Activated CD8-positive, alpha-beta T cell treated with anti-CD3 and anti-CD28 coated beads for 36 hours (primary cell): Measurements from ENCODE around the gene ALDH4A1. TPM values are rescaled to one million over a fixed set of nuclear protein-coding genes. Genes with fewer than 3 reads are reported as not detected.

ENCODE experiments used
- ATAC-seq: fragments of 200-7000 bp; cut with Tn5 transposase; one replicate; pipeline ENCODE4 v1.10.0; 2021; ENCODE audit warnings: mild to moderate bottlenecking, moderate library complexity
- CTCF ChIA-PET: fragments of 350-600 bp; sonication (Branson Sonifier 250); formaldehyde crosslinking; loops from one replicate; lab custom pipeline; 2021; ENCODE audit warnings: antibody characterized with exemption; lab: Charles Lee
- POLR2A ChIA-PET: fragments of 350-600 bp; sonication (Branson Sonifier 250); formaldehyde crosslinking; loops from one replicate; lab custom pipeline; 2021; ENCODE audit warnings: antibody characterized with exemption; lab: Charles Lee
- DNase-seq: peaks from one replicate; pipeline ENCODE4 v3.0.0-alpha.2; 2020
- H3K27ac Mint-ChIP-seq: one replicate; pipeline ENCODE4 v1.8.0; 2021; ENCODE audit warnings: mild to moderate bottlenecking, mixed read lengths
- H3K27me3 Mint-ChIP-seq: one replicate; pipeline ENCODE4 v1.8.0; 2021; ENCODE audit warnings: mixed read lengths
- H3K36me3 Mint-ChIP-seq: one replicate; pipeline ENCODE4 v1.8.0; 2021; ENCODE audit warnings: low read depth, mixed read lengths
- H3K4me1 Mint-ChIP-seq: one replicate; pipeline ENCODE4 v1.8.0; 2021; ENCODE audit warnings: low read depth, mixed read lengths
- H3K4me3 Mint-ChIP-seq: one replicate; pipeline ENCODE4 v1.8.0; 2021; ENCODE audit warnings: mild to moderate bottlenecking, moderate library complexity, mixed read lengths
- H3K9me3 Mint-ChIP-seq: one replicate; pipeline ENCODE4 v1.8.0; 2021; ENCODE audit warnings: mixed read lengths
- intact Hi-C: fragments of 100-400 bp; cut with micrococcal nuclease; formaldehyde crosslinking; loops from one replicate; pipeline ENCODE4 v1.10.0; 2022
- total RNA-seq, 2 experiments: library from RNA; stranded (reverse); gene quantifications; one replicate each; pipeline ENCODE4 v1.2.3, GENCODE V29; 2021
- TF ChIP-seq, protein P1 (sequence below): fragments of 200-600 bp; IDR thresholded peaks from one replicate; pipeline ENCODE4 v1.8.0; 2022; ENCODE audit warnings: antibody characterized with exemption, mild to moderate bottlenecking

Gene ALDH4A1
- total RNA-seq, 2 experiments from 2014 or later: 3.9 to 4.3 TPM

DNA sequence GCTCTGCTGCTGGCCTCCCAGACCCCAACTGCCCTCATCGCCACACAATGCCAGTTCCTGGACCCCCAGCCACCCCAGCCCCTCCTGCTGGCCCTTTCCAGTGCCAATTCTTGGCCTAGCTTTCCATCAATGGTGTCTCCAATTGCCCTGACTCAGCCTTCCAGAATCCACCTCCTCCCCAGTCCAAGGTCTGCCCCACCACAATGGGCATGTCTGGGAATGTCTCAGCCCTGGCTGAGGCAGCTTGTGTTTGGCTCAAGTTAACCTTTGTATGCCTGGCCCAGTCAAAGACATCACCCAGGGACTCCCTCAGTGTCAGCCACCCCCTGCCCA, 16.4 kb downstream of the ALDH4A1 start:
- POLR2A ChIA-PET: no interaction called here
- Mint-ChIP-seq H3K9me3 (no peaks in the 10 kb centered on the region), H3K36me3 (no peaks in the 10 kb centered on the region), H3K27me3 (no peaks in the 10 kb centered on the region), H3K27ac (no peak overlapping the region), H3K4me3 (no peak overlapping the region), H3K4me1 (no peaks in the 10 kb centered on the region)
- CTCF ChIA-PET: interaction anchor here (0.6 to 4.6 kb wide), 4 partner anchors 12 to 483 kb away, joined by 3 to 35 read pairs (median 20); partner anchors contain the start of gene ALDH4A1
- no peak for ATAC-seq
- TF ChIP-seq, protein P1, sequence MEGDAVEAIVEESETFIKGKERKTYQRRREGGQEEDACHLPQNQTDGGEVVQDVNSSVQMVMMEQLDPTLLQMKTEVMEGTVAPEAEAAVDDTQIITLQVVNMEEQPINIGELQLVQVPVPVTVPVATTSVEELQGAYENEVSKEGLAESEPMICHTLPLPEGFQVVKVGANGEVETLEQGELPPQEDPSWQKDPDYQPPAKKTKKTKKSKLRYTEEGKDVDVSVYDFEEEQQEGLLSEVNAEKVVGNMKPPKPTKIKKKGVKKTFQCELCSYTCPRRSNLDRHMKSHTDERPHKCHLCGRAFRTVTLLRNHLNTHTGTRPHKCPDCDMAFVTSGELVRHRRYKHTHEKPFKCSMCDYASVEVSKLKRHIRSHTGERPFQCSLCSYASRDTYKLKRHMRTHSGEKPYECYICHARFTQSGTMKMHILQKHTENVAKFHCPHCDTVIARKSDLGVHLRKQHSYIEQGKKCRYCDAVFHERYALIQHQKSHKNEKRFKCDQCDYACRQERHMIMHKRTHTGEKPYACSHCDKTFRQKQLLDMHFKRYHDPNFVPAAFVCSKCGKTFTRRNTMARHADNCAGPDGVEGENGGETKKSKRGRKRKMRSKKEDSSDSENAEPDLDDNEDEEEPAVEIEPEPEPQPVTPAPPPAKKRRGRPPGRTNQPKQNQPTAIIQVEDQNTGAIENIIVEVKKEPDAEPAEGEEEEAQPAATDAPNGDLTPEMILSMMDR: no peak
- intact Hi-C loops: no loop called here
- DNase-seq: no peak

DNA sequence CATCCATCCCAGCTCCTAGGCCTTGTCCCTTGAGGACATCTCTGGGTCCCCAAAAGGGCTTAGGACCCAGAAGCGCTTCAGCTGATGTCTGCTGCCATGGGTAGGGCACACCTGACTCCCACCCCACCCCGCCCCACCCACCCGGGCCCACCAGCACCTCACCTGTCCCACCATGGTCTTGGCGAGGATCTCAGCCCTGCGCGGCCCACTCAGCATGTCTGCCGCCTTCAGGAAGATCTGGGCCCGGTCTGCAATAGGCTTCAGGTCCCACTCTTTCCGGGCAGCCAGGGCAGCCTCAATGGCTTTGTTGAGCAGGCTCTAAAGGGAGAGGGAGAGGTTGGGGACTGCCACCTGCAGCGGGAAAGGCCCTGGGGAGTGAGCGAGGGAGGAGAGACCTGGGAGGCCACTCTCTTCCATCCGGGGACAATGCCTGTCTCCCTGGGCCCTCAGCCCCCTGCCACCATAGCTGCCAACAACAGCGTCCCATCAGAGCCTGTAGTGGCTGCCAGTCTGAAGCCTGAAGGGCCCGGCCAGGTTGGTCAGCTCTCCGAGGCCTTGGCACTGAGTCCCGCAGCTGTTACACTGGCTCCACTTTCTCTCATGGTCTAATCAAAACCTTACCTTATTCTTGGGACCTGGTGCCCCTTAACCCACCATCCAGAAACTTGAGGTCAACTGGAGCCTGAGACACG, 16.9 kb downstream of the ALDH4A1 start:
- no peak overlapping the region for H3K27ac Mint-ChIP-seq
- intact Hi-C loops: no loop called here
- H3K4me1 Mint-ChIP-seq: no peaks in the 10 kb centered on the region
- ChIA-PET POLR2A (no interaction called here), CTCF (interaction anchor here (1.0 to 4.6 kb wide), 10 partner anchors 8 to 353 kb away, joined by 4 to 35 read pairs (median 14); partner anchors contain the start of gene ALDH4A1)
- TF ChIP-seq, protein P1: no peak
- no peak overlapping the region for H3K4me3 Mint-ChIP-seq
- H3K9me3 Mint-ChIP-seq: no peaks in the 10 kb centered on the region
- no peaks in the 10 kb centered on the region for H3K36me3 Mint-ChIP-seq
- no peaks in the 10 kb centered on the region for H3K27me3 Mint-ChIP-seq
- DNase-seq: no peak
- ATAC-seq: no peak

DNA sequence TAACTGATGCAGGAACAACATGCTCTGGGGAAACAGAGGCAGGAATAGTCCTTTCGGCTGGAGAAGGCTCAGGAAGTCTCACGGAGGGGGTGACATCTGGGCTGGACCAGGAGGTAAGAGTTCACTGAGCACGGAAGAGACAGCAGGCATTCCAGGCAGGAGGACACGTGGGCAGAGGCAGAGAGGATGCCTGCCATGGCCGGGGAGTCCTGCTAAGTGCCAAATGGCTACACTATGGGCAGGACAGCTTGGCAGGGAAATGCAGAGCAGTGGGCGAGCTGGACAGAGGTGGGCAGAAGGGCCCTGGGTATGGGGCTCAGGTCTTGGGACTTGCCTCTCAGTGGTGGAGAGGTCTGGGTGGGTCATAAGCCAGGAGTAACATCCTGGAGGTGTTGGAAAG, 17.6 kb downstream of the ALDH4A1 start:
- POLR2A ChIA-PET: interaction anchor here (1.1 kb wide), 1 partner anchor 22 kb away, joined by 3 read pairs; no protein-coding TSS in a partner anchor
- no peaks in the 10 kb centered on the region for H3K27me3 Mint-ChIP-seq
- H3K27ac Mint-ChIP-seq: no peak overlapping the region
- no peak overlapping the region for H3K4me3 Mint-ChIP-seq
- CTCF ChIA-PET: interaction anchor here (0.6 to 4.6 kb wide), 34 partner anchors 8 to 354 kb away, joined by 3 to 35 read pairs (median 6); partner anchors contain the start of gene ALDH4A1
- H3K9me3 Mint-ChIP-seq: no peaks in the 10 kb centered on the region
- intact Hi-C loops: no loop called here
- no peaks in the 10 kb centered on the region for H3K4me1 Mint-ChIP-seq
- no peak for ATAC-seq
- no peak for DNase-seq
- no peaks in the 10 kb centered on the region for H3K36me3 Mint-ChIP-seq
- TF ChIP-seq, protein P1: no peak

DNA sequence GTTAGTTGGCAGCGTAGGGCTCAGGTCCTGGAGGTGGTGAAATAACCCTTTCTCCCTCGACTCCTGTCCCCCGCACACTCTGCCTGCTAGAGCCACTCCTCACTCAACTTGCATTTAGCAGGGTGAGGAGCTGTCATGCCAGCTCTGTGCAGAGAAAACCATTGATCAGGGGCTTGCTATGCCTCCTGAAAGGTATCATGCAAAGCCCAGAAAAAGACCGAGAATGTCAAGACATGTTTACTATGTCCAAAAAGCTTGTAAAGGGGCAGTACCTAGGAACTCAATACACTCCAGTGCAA, 18.0 kb downstream of the ALDH4A1 start:
- Mint-ChIP-seq H3K27me3 (no peaks in the 10 kb centered on the region), H3K27ac (no peak overlapping the region), H3K4me1 (no peaks in the 10 kb centered on the region), H3K36me3 (no peaks in the 10 kb centered on the region), H3K9me3 (no peaks in the 10 kb centered on the region), H3K4me3 (no peak overlapping the region)
- intact Hi-C loops: no loop called here
- TF ChIP-seq, protein P1: peak; percentile 45
- CTCF ChIA-PET: interaction anchor here (0.6 to 4.6 kb wide), 38 partner anchors 9 to 354 kb away, joined by 3 to 35 read pairs (median 5); partner anchors contain the start of gene ALDH4A1
- POLR2A ChIA-PET: interaction anchor here (1.1 kb wide), 1 partner anchor 23 kb away, joined by 3 read pairs; no protein-coding TSS in a partner anchor
- DNase-seq (no peak), ATAC-seq (no peak)
